Measurements from ENCODE around the gene LTK.

LTK gene

GRCh38 chr15:41498657-41499056 lies 15.0 kb downstream of the LTK start:
- no peak for DNase-seq (ENCODE audit: low read depth)

- no peak for DNase-seq (ENCODE audit: low read depth)
Measured at GRCh38 chr15:41495736-41496599, 17.7 kb downstream of the LTK start.

DNA sequence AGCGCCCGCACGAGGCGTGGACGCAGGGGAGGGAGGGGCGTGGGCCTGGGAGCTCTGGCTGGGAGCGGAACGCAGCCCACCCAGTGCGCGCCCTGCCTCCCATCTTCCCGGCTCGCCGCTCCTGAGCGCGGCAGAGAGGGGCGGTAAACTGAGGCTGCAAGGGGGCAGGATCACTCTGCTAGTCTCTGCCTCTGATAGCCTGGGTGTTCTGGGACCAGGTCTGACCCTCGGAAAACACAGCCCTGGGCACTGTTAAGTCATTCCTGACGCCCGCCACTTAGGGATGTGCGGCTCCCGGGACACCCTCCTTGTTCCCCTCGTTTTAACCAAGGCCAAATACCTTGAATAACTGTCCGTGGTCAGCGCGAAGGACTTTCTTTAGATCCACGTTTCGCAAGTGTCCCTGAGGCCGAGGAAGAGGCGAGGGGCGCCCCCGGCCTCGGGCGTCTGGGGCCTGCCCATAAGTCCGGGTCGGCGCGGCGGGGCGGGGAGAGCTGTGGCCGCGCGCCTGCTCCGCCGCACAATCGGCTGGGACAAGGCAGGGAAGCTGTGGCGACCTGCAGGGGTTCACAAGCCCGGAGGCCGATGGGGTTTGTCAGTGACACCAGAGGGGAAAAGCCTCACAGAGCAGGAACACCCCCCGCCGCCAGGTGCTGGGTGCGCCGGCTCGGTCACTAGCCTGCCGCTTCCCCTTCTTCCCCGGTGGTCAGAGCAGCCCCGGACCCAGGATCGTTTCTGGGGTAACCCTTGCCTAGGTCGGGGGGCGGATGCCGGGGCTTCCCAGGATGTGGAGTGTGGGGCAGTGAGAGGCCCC lies 18.5 kb downstream of the LTK start:
- DNase-seq (ENCODE audit: low read depth) = no peak

DNA sequence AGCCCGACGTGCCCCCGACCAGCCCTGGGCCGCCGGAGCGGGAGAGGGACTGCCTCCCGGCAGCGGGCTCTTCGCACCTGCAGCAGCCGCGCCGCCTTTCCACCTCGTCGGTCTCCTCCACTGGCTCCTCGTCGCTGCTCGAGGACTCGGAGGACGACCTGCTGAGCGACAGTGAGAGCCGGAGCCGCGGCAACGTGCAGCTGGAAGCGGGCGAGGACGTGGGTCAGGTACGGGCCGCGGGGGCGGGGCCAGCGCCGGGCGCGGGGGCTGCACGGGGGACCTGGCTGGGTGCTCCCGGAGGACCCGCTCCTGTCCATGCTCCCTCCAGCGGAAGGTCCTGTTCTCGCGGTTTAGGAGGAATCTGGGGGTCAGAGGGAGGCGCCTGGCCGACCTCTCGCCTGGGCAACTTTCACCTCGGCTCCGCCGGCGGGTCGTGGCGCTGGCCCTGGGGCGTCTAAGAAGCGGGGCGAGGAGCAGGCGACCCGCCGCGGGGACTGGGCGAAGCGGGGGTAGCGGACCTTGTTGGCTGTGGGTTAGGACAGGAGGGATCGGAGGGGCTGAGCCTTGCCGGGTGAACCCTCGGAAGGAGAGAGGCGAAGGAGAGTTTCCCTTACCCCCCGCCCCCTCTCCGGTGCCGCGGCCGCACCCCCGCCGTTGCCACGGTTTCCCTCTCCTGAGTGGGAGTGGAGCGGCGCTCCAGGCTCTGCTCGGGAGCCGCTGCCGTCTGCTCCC lies 19.3 kb downstream of the LTK start:
- no peak for DNase-seq (ENCODE audit: low read depth)

DNA sequence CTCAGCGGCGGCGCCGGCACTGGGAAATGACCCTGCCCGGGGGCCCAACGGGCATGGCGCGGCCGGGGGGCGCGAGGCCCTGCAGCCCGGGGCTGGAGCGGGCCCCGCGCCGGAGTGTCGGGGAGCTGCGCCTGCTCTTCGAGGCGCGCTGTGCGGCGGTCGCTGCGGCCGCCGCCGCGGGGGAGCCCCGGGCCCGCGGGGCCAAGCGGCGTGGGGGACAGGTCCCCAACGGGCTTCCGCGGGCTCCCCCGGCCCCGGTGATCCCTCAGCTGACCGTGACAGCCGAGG lies 19.8 kb downstream of the LTK start:
- no peak for DNase-seq (ENCODE audit: low read depth)

- peak; percentile 85 for DNase-seq (ENCODE audit: low read depth)
Measured at GRCh38 chr15:41493205-41493901, 20.3 kb downstream of the LTK start, which contains the start of gene ITPKA. ITPKA (plus strand) TSS chr15:41493874; CDS start chr15:41493928, 54 bp downstream.

DNA sequence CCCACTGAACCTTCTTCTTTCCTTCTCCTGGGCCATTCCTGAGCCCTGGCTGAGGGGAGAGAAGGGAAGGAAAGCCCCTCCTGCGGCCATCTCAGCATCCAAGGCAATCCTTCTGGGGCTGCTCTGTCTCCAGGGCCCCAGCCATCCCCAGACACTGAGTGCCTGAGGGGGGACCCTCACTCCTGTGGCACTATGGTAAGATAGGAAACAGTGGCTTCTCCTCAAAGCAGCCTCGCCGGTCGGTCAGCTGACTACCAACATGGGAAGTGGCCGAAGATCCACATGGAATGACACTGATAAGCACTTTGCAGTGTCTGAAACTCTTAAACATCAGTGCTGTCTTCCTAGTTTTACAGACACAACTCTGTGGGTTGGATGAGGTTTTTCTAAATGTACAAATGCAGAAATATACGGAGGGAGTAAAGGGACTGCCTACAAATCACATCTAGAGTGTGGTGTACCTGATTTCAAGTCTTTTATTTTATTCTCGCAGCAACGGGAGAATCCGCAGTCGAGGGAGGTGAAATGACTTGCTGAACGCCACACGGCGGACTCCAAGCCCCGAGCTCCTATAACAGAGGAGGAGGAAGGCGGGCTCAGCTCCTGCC lies 20.9 kb downstream of the LTK start:
- DNase-seq (ENCODE audit: low read depth) = no peak

- DNase-seq (ENCODE audit: low read depth) = no peak
Measured at GRCh38 chr15:41491889-41492288, 21.7 kb downstream of the LTK start.

DNA sequence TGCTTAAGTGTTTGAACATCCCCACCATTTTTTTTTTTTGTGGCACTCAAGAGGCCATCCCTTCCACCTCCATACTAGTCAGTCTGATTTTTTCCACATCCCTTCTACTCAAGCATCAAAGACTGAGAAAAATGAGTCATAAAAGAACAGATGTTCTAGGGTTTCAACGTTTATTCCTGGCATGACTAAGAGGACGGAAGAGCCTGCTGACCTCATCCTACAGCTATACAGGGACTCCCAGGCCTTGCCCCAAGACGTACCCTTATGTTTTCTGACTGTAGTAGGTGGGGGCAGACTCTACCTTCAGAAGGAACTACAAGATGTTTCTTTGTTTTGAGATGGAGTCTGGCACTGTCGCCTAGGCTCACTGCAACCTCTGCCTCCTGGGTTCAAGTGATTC lies 23.3 kb downstream of the LTK start:
- no peak for DNase-seq (ENCODE audit: low read depth)

DNA sequence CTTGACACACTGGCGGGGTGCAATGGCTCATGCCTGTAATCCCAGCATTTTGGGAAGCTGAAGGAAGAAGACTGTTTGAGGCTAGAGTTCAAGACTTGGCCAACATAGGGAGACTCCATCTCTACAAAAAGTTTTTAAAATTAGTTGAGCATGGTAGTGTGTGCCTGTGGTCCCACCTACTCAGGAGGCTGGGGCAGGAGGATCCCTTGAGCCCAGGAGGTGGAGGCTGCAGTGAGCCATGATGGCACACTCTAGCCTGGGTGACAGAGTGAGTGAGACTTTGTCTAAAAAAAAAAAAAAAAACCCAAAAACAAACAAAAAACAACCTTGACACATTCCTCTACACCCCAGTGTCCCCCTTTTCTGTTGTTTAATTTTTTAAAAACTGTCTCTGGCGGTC lies 24.0 kb downstream of the LTK start:
- no peak for DNase-seq (ENCODE audit: low read depth)

DNA sequence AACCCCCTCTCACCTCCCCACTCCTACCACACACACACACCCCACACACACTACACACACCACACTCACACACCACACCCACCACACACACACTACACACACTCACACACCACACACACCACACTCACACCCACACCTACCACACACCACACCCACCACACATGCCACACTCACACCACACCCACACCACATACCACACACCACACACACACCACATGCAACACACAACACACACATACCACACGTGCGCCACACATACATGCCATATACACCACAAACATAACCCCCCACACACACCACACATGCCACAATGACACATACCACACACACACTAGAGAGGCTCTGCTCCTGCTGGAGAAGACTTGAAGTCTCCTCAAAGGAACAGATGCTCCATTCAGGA lies 25.8 kb downstream of the LTK start:
- DNase-seq (ENCODE audit: low read depth) = no peak

DNA sequence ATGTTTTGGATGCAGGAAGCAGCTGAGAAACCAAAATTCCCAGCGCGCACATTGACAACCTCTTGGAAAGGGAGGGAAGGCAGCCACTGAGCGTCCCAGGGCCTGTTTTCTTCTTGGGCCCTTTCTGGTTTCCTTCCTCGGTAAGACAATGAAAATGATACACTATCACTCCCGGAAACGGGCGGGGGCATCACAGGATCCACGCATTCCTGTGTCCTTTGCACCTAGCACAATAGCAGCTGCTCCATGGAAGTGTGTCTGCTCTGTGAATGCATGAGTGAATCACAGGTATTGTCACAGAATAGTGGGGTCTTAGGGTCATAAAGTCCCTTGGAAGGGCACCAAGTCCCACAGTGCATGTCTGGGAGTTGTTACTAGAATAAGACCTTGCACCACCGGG lies 26.2 kb downstream of the LTK start:
- no peak for DNase-seq (ENCODE audit: low read depth)

DNA sequence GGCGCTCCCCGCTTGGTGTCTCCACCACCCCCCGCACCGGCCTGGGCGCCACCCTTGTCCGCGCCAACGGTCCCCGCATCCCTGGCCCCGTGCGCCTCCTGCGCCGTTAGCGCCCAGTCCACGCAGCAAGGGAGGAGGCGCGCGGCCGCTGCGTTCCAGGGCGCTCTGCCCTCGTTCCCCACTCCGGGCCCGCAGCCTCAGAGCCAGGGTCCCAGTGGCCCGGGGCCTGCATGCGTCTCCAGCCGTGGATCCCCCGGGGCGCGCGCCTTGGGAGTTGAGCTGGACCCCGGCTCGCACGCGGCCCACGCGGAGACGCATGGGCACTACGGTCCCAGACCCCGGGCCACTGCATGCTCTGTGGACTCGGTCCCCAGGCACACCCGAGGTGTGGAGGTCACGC lies 27.3 kb downstream of the LTK start:
- no peak for DNase-seq (ENCODE audit: low read depth)

GRCh38 chr15:41484937-41485625 lies 28.5 kb downstream of the LTK start:
- no peak for DNase-seq (ENCODE audit: low read depth)

- DNase-seq (ENCODE audit: low read depth) = no peak
Measured at GRCh38 chr15:41483519-41483918, 30.1 kb downstream of the LTK start.

DNA sequence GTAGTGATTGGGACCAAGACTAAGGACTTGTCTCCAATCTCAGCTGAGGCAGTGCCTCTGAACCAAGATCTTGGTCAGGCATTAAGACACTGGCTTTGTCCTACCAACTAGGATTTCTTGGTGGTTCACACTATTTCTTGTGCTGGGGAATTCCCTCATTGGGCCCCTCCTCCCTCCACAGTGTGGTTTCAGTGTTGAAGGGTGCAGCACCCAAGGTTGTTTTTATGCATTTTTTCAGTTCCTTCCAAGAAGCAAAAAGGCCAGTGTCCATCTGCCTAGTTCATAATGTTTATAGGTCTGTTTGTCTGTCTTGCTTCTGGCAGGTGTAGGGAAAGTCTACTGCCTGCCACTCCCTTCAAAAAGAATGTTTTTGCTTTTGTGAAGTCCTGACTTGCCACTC lies 30.5 kb downstream of the LTK start:
- DNase-seq (ENCODE audit: low read depth) = no peak

DNA sequence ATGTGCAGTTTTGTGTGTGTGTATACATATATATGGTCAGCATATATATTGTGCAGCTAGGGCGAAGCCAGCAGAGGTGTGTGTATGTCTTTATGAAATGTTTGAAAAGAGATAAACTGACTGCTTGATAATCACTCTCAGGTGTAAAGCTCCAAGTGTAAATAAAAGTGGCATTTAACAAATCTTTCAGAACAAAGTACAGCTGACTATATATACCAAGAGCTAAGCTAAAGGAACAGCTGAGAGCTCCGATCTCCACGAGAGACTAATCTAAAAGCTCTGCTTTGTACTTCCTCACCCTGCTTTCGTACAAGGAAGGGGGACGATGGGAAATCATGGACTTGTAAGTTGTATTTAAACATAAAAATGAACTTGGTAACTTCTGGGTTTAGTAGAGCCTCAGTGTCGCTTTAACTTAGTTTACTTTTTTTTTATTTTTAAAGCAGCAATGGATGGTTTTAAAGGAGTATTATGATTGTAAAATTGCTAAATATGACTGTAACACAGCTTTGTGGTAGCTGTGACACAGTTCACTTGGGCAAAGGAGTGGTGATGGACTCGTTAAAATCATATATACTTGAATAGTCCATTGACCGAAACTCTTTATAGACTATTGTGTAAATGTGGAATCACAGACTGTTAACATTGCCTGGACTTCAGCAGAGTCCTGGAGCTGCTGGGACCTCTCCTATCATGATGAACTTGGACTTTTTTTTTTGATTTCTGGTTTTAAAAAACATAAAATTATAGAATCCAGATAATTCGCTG lies 31.3 kb downstream of the LTK start:
- no peak for DNase-seq (ENCODE audit: low read depth)

GRCh38 chr15:41480396-41481140 lies 33.1 kb downstream of the LTK start:
- no peak for DNase-seq (ENCODE audit: low read depth)

GRCh38 chr15:41476416-41477048 lies 37.1 kb downstream of the LTK start:
- no peak for DNase-seq (ENCODE audit: low read depth)
